ENCODE measurements around the gene PC.
"Not testable (repeated sequence)": the region's sequence is repeated elsewhere in the genome, so short reads cannot be mapped to it uniquely, and the experiment has no call there.

PC gene

GRCh38 chr11:66835768-66836405 lies 122.3 kb downstream of the PC start:
- DNase-seq (ENCODE audit: low read depth): peak; percentile 66
- TF ChIP-seq CTCF (IDR thresholded peaks at IDR 0.05; ENCODE audit: low read length, missing control alignments): no peak
- no peak overlapping the region for H3K4me3 ChIP-seq (replicated peaks; ENCODE audit: low read depth, low read length)

GRCh38 chr11:66834943-66835342 lies 123.2 kb downstream of the PC start:
- H3K4me3 ChIP-seq (replicated peaks; ENCODE audit: low read depth, low read length): no peak overlapping the region
- TF ChIP-seq CTCF (IDR thresholded peaks at IDR 0.05; ENCODE audit: low read length, missing control alignments): no peak
- no peak for DNase-seq (ENCODE audit: low read depth)

GRCh38 chr11:66834539-66834845 lies 123.7 kb downstream of the PC start:
- no peak for DNase-seq (ENCODE audit: low read depth)
- H3K4me3 ChIP-seq (replicated peaks; ENCODE audit: low read depth, low read length): no peak overlapping the region

GRCh38 chr11:66824573-66824972 lies 133.6 kb downstream of the PC start:
- DNase-seq (ENCODE audit: low read depth): not testable (repeated sequence)

More at GRCh38 chr11:66834539-66834845, 123.7 kb downstream of the PC start:
- no peak for TF ChIP-seq CTCF (IDR thresholded peaks at IDR 0.05; ENCODE audit: low read length, missing control alignments)

GRCh38 chr11:66823700-66824099 lies 134.5 kb downstream of the PC start:
- DNase-seq (ENCODE audit: low read depth): no peak
- TF ChIP-seq CTCF (IDR thresholded peaks at IDR 0.05; ENCODE audit: low read length, missing control alignments): no peak
- H3K4me3 ChIP-seq (replicated peaks; ENCODE audit: low read depth, low read length): no peak overlapping the region

More at GRCh38 chr11:66824573-66824972, 133.6 kb downstream of the PC start:
- not testable (repeated sequence) for H3K4me3 ChIP-seq (replicated peaks; ENCODE audit: low read depth, low read length)

GRCh38 chr11:66820901-66821300 lies 137.3 kb downstream of the PC start:
- H3K4me3 ChIP-seq (replicated peaks; ENCODE audit: low read depth, low read length): no peak overlapping the region
- DNase-seq (ENCODE audit: low read depth): no peak
- no peak for TF ChIP-seq CTCF (IDR thresholded peaks at IDR 0.05; ENCODE audit: low read length, missing control alignments)

- H3K4me3 ChIP-seq (replicated peaks; ENCODE audit: low read depth, low read length): no peak overlapping the region
- TF ChIP-seq CTCF (IDR thresholded peaks at IDR 0.05; ENCODE audit: low read length, missing control alignments): no peak
- no peak for DNase-seq (ENCODE audit: low read depth)
These were observed 137.8 kb downstream of the PC start for GRCh38 chr11:66820381-66820780.

Measured in fibroblast of pulmonary artery (primary cell).